SK-N-SH treated with all-trans-retinoic acid at 6 μM for 48 hours (cell line): ENCODE measurements around the gene ARID1A.

Experiments used
- BACH2 ChIP-seq: fragments of 250-450 bp; sonication (Bioruptor Pico); IDR thresholded peaks from 2 replicates; pipeline ENCODE4 v1.9.0; 2021; ENCODE audit warnings: mild to moderate bottlenecking, borderline replicate concordance
- CSDC2 ChIP-seq: fragments of 250-450 bp; sonication (Bioruptor Pico); IDR thresholded peaks from 2 replicates; pipeline ENCODE4 v1.5.0; 2020; ENCODE audit warnings: mild to moderate bottlenecking, moderate library complexity
- ESRRG ChIP-seq: fragments of 250-450 bp; sonication (Bioruptor Pico); IDR thresholded peaks from 2 replicates; pipeline ENCODE4 v1.6.1; 2021; ENCODE audit warnings: mild to moderate bottlenecking
- PPARA ChIP-seq: fragments of 250-450 bp; sonication (Bioruptor Pico); IDR thresholded peaks from 2 replicates; pipeline ENCODE4 v1.5.0; 2020; ENCODE audit warnings: mild to moderate bottlenecking, borderline replicate concordance
- TCF4 ChIP-seq: fragments of 250-450 bp; sonication (Bioruptor Pico); IDR thresholded peaks from 2 replicates; pipeline ENCODE4 v1.8.0; 2021; ENCODE audit warnings: mild to moderate bottlenecking, moderate library complexity, borderline replicate concordance
- ZFP3 ChIP-seq: fragments of 250-450 bp; sonication (Bioruptor Pico); IDR thresholded peaks from 2 replicates; pipeline ENCODE4 v1.5.0; 2020; ENCODE audit warnings: mild to moderate bottlenecking, moderate library complexity
- ZFP30 ChIP-seq: fragments of 450-650 bp; formaldehyde crosslinking; IDR thresholded peaks from 2 replicates; pipeline ENCODE4 v1.5.0; 2022; ENCODE audit warnings: mild to moderate bottlenecking, moderate library complexity
- TF ChIP-seq, protein P1 (sequence below): fragments of 250-450 bp; sonication (Bioruptor Pico); IDR thresholded peaks from 2 replicates; pipeline ENCODE4 v1.8.0; 2020; ENCODE audit warnings: mild to moderate bottlenecking, moderate library complexity, borderline replicate concordance

DNA sequence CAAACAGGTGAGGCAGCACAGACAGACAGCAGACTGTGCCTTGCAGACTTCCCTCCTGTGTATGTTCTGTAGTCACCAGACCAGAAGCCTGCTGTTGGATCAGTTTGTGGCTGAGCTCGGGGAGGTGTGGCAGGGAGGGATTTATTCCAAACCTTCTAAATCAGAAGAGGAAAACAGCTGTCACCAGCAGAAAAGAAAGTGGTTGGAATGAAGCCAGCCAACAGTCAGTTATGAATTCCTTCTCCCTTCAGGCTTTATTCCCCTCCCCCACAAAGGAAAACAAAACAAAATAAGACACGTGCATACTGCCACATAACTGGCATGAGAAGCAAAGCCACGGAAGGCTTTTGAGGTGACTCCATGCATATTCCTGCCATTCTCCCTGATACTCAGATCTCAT lies 72.9 kb downstream of the ARID1A start:
- TF ChIP-seq TCF4 (CRISPR knock-in tag) (no peak), PPARA (CRISPR knock-in tag) (no peak), BACH2 (CRISPR knock-in tag) (no peak), CSDC2 (CRISPR knock-in tag) (no peak), ZFP30 (no peak), ZFP3 (CRISPR knock-in tag) (no peak), ESRRG (CRISPR knock-in tag) (no peak)
- TF ChIP-seq, protein P1, sequence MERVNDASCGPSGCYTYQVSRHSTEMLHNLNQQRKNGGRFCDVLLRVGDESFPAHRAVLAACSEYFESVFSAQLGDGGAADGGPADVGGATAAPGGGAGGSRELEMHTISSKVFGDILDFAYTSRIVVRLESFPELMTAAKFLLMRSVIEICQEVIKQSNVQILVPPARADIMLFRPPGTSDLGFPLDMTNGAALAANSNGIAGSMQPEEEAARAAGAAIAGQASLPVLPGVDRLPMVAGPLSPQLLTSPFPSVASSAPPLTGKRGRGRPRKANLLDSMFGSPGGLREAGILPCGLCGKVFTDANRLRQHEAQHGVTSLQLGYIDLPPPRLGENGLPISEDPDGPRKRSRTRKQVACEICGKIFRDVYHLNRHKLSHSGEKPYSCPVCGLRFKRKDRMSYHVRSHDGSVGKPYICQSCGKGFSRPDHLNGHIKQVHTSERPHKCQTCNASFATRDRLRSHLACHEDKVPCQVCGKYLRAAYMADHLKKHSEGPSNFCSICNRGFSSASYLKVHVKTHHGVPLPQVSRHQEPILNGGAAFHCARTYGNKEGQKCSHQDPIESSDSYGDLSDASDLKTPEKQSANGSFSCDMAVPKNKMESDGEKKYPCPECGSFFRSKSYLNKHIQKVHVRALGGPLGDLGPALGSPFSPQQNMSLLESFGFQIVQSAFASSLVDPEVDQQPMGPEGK: no peak
